Measurements from ENCODE around the gene WNK3.
A peak's percentile ranks its signal among the peaks of the same experiment; 100 is the strongest.

WNK3 gene

DNA sequence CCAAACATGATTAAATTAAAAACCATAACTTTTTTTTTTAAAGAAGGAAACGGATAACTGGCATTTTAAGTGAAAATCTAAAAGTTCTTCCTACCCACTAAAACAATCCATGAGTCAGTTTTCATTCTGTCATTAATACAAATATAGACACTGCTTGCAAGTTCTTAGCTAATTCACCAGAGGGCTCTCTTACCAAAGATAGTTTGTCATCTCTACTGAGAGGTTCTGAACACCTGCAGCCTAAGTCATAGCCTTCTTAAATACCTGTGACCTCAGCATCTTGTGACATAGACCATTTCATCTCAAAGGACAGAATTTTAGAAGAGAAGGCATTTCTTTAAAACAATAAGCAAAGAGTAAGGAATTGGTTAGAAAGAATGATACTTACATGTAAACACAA, 109.5 kb downstream of the WNK3 start:
- no peaks in the 10 kb centered on the region for H3K27me3 ChIP-seq (ENCODE audit: insufficient read depth, low read length)
- no peaks in the 10 kb centered on the region for H3K36me3 ChIP-seq (ENCODE audit: insufficient read depth, low read length)
- H2AFZ ChIP-seq (ENCODE audit: low read length), result no peak overlapping the region
- no peaks in the 10 kb centered on the region for H4K20me1 ChIP-seq (ENCODE audit: insufficient read depth, low read length)
- H3K27ac ChIP-seq (ENCODE audit: low read depth, low read length, poor library complexity, severe bottlenecking), result no peak overlapping the region
- no peak for TF ChIP-seq EZH2 (IDR thresholded peaks at IDR 0.05; ENCODE audit: borderline replicate concordance, low read length)
- TF ChIP-seq, protein P1, sequence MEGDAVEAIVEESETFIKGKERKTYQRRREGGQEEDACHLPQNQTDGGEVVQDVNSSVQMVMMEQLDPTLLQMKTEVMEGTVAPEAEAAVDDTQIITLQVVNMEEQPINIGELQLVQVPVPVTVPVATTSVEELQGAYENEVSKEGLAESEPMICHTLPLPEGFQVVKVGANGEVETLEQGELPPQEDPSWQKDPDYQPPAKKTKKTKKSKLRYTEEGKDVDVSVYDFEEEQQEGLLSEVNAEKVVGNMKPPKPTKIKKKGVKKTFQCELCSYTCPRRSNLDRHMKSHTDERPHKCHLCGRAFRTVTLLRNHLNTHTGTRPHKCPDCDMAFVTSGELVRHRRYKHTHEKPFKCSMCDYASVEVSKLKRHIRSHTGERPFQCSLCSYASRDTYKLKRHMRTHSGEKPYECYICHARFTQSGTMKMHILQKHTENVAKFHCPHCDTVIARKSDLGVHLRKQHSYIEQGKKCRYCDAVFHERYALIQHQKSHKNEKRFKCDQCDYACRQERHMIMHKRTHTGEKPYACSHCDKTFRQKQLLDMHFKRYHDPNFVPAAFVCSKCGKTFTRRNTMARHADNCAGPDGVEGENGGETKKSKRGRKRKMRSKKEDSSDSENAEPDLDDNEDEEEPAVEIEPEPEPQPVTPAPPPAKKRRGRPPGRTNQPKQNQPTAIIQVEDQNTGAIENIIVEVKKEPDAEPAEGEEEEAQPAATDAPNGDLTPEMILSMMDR (IDR thresholded peaks at IDR 0.05; ENCODE audit: low read length), result peak; percentile 38; the same call in 1 of the 2 replicates
- H3K9me3 ChIP-seq (ENCODE audit: low read length), result no peaks in the 10 kb centered on the region
- no peak overlapping the region for H3K9ac ChIP-seq (ENCODE audit: low read length)
- H3K4me1 ChIP-seq (ENCODE audit: insufficient read depth, low read length, severe bottlenecking), result no peaks in the 10 kb centered on the region
- no peaks in the 10 kb centered on the region for H3K79me2 ChIP-seq (ENCODE audit: insufficient read depth, low read length)
- no peak overlapping the region for H3K4me2 ChIP-seq (ENCODE audit: low read length)
- H3K4me3 ChIP-seq (ENCODE audit: low read depth, low read length, poor library complexity, severe bottlenecking), result no peak overlapping the region
- no peaks in the 10 kb centered on the region for H3F3A ChIP-seq (ENCODE audit: insufficient read depth, low read length)
- no peaks in the 10 kb centered on the region for H3K9me2 ChIP-seq (ENCODE audit: low read depth, low read length)

DNA sequence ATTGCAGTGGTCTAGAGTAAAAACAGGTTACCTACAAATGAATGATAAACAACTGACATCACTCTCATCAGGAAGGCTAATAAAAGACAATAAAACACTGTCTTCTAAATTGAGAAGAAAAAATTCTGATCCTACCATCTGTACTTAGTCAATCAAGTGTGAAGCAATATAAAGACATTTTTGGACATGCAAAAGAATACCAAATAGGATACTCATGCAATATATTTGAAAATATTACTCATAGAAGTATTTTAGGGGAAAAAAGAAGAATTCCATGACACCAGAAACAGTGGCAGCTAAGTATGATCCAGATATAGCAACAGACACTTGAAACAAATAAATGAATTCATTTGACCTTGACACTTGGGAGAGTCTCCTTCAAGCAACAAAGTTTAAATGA, 111.0 kb downstream of the WNK3 start:
- Histone ChIP-seq H3K36me3 (ENCODE audit: insufficient read depth, low read length) (no peaks in the 10 kb centered on the region), H4K20me1 (ENCODE audit: insufficient read depth, low read length) (no peaks in the 10 kb centered on the region), H3K4me3 (ENCODE audit: low read depth, low read length, poor library complexity, severe bottlenecking) (no peak overlapping the region), H2AFZ (ENCODE audit: low read length) (no peak overlapping the region), H3K4me1 (ENCODE audit: insufficient read depth, low read length, severe bottlenecking) (no peaks in the 10 kb centered on the region), H3K9me3 (ENCODE audit: low read length) (no peaks in the 10 kb centered on the region), H3K27me3 (ENCODE audit: insufficient read depth, low read length) (no peaks in the 10 kb centered on the region), H3K27ac (ENCODE audit: low read depth, low read length, poor library complexity, severe bottlenecking) (no peak overlapping the region), H3K79me2 (ENCODE audit: insufficient read depth, low read length) (no peaks in the 10 kb centered on the region), H3K4me2 (ENCODE audit: low read length) (no peak overlapping the region), H3K9me2 (ENCODE audit: low read depth, low read length) (no peaks in the 10 kb centered on the region), H3K9ac (ENCODE audit: low read length) (no peak overlapping the region), H3F3A (ENCODE audit: insufficient read depth, low read length) (no peaks in the 10 kb centered on the region)
- TF ChIP-seq, protein P1 (IDR thresholded peaks at IDR 0.05; ENCODE audit: low read length), result no peak
- no peak for TF ChIP-seq EZH2 (IDR thresholded peaks at IDR 0.05; ENCODE audit: borderline replicate concordance, low read length)

DNA sequence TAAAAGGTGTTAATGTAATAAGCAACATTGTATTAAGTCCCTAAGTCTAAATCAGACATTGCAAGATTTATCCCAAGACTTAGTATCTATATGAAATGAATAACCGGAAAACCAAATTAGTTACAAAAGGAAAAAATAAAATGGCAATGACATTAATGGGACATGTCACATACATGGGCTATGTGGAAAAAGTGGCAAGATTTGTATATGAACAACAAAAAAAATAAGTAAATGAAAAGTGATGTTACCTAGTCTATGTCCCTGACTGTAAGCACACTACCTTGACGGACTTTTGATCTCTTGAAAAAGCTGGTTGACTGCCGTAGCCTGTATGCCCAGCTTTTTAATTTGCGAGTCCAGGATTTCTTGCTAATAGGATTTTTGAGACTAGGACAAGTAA, 119.3 kb downstream of the WNK3 start:
- no peak overlapping the region for H3K4me2 ChIP-seq (ENCODE audit: low read length)
- H3K36me3 ChIP-seq (ENCODE audit: insufficient read depth, low read length), result no peaks in the 10 kb centered on the region
- H3F3A ChIP-seq (ENCODE audit: insufficient read depth, low read length), result no peaks in the 10 kb centered on the region
- H3K4me3 ChIP-seq (ENCODE audit: low read depth, low read length, poor library complexity, severe bottlenecking), result no peak overlapping the region
- no peaks in the 10 kb centered on the region for H3K9me2 ChIP-seq (ENCODE audit: low read depth, low read length)
- no peak overlapping the region for H3K9ac ChIP-seq (ENCODE audit: low read length)
- no peaks in the 10 kb centered on the region for H3K79me2 ChIP-seq (ENCODE audit: insufficient read depth, low read length)
- H3K27me3 ChIP-seq (ENCODE audit: insufficient read depth, low read length), result no peaks in the 10 kb centered on the region
- H2AFZ ChIP-seq (ENCODE audit: low read length), result no peak overlapping the region
- H3K27ac ChIP-seq (ENCODE audit: low read depth, low read length, poor library complexity, severe bottlenecking), result no peak overlapping the region
- no peaks in the 10 kb centered on the region for H3K4me1 ChIP-seq (ENCODE audit: insufficient read depth, low read length, severe bottlenecking)
- TF ChIP-seq, protein P1 (IDR thresholded peaks at IDR 0.05; ENCODE audit: low read length), result no peak
- no peak for TF ChIP-seq EZH2 (IDR thresholded peaks at IDR 0.05; ENCODE audit: borderline replicate concordance, low read length)
- no peaks in the 10 kb centered on the region for H3K9me3 ChIP-seq (ENCODE audit: low read length)
- no peaks in the 10 kb centered on the region for H4K20me1 ChIP-seq (ENCODE audit: insufficient read depth, low read length)

Measured in OCI-LY1 (cell line).